ENCODE measurements around the gene UTF1.

GRCh38 chr10:133246236-133246626 lies 16.2 kb downstream of the UTF1 start:
- TF ChIP-seq EZH2phosphoT487 (IDR thresholded peaks at IDR 0.05; ENCODE audit: borderline replicate concordance, low read depth, low read length) (no peak), CTCF (conservative IDR thresholded peaks at IDR 0.05; ENCODE audit: low read length) (no peak)

Measured in OCI-LY7 (cell line).